ENCODE data around the gene DHX58.

DHX58 gene

GRCh38 chr17:42076797-42077559 lies 35.5 kb downstream of the DHX58 start:
- no peaks in the 10 kb centered on the region for H3K9me3 ChIP-seq (ENCODE audit: control insufficient read depth, insufficient read depth, low read depth, low read length)
- ChIA-PET CTCF (interaction anchor here (0.6 to 3.3 kb wide), 9 partner anchors 9 to 114 kb away, joined by 3 to 9 read pairs (median 4); partner anchors contain the start of genes DNAJC7 and NKIRAS2), POLR2A (no interaction called here)
- no peaks in the 10 kb centered on the region for H3K36me3 ChIP-seq (ENCODE audit: control insufficient read depth in 2 of 2, insufficient read depth in 1 of 2, low read length in 2 of 2)
- no peak overlapping the region for H3K27ac ChIP-seq (ENCODE audit: extremely low read depth, low read depth, low read length)
- no peak for TF ChIP-seq ZSCAN16 (tag by site-specific recombination; IDR thresholded peaks at IDR 0.05)
- TF ChIP-seq ZNF639 (tag by site-specific recombination; IDR thresholded peaks at IDR 0.05): no peak
- TF ChIP-seq ZNF175 (tag by site-specific recombination; IDR thresholded peaks at IDR 0.05): no peak
- peak; percentile 61 for TF ChIP-seq ZNF664 (tag by site-specific recombination; IDR thresholded peaks at IDR 0.05)
- TF ChIP-seq ZNF529 (tag by site-specific recombination; IDR thresholded peaks at IDR 0.05; ENCODE audit: insufficient replicate concordance): no peak
- TF ChIP-seq KLF16 (tag by site-specific recombination; IDR thresholded peaks at IDR 0.05): no peak
- no peak for TF ChIP-seq ZNF621 (tag by site-specific recombination; IDR thresholded peaks at IDR 0.05)
- no peak for TF ChIP-seq ZNF138 (tag by site-specific recombination; IDR thresholded peaks at IDR 0.05; ENCODE audit: borderline replicate concordance)
- 0 out of 2 replicates have a peak, but pooled peaks have one; percentile 35 for TF ChIP-seq ZNF768 (tag by site-specific recombination; IDR thresholded peaks at IDR 0.05)
- no peak for TF ChIP-seq ZNF211 (tag by site-specific recombination; IDR thresholded peaks at IDR 0.05; ENCODE audit: low read depth)
- no peak for TF ChIP-seq ZBTB1 (tag by site-specific recombination; IDR thresholded peaks at IDR 0.05)
- TF ChIP-seq EGR2 (tag by site-specific recombination; IDR thresholded peaks at IDR 0.05; ENCODE audit: low read depth): no peak
- no peak for TF ChIP-seq ZBTB48 (tag by site-specific recombination; IDR thresholded peaks at IDR 0.05)
- TF ChIP-seq MYNN (tag by site-specific recombination; IDR thresholded peaks at IDR 0.05; ENCODE audit: borderline replicate concordance): no peak
- TF ChIP-seq ZNF785 (tag by site-specific recombination; IDR thresholded peaks at IDR 0.05): no peak
- H3K4me3 ChIP-seq (ENCODE audit: low read depth, low read length): no peak overlapping the region
- no peaks in the 10 kb centered on the region for H3K4me1 ChIP-seq (ENCODE audit: control insufficient read depth, insufficient read depth, low read length)

DNA sequence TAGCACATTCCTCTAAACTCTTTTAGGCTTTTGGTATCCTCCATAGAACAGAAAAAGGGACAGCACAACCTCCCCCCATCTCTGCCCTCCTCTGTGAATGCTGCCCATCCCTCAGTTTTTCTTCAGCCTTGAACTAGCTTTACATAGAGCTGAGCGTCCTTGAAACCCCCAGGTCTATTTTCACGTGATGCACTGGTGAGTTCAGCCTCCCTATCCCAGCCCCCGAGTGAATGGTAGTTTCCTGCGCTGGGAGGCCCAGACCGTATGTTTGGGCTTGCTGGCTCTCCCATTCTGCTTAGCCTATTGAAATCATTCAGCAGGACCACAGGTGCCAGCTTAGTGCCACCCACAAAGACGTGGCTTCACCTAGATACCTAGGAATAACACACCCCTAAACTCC lies 36.7 kb downstream of the DHX58 start:
- ChIA-PET POLR2A (interaction anchor here (0.7 kb wide), 1 partner anchor 35 kb away, joined by 6 read pairs; no protein-coding TSS in a partner anchor), CTCF (interaction anchor here (0.6 to 3.3 kb wide), 5 partner anchors 8 to 106 kb away, joined by 3 to 9 read pairs (median 3); partner anchors contain the start of gene DNAJC7)
- Histone ChIP-seq H3K27ac (ENCODE audit: extremely low read depth, low read depth, low read length) (no peak overlapping the region), H3K36me3 (ENCODE audit: control insufficient read depth in 2 of 2, insufficient read depth in 1 of 2, low read length in 2 of 2) (no peaks in the 10 kb centered on the region), H3K4me1 (ENCODE audit: control insufficient read depth, insufficient read depth, low read length) (no peaks in the 10 kb centered on the region), H3K9me3 (ENCODE audit: control insufficient read depth, insufficient read depth, low read depth, low read length) (no peaks in the 10 kb centered on the region), H3K4me3 (ENCODE audit: low read depth, low read length) (no peak overlapping the region)
- no peak for TF ChIP-seq BCL11A (tag by site-specific recombination; IDR thresholded peaks at IDR 0.05; ENCODE audit: low read depth)
- TF ChIP-seq ZNF776 (tag by site-specific recombination; IDR thresholded peaks at IDR 0.05; ENCODE audit: borderline replicate concordance): no peak
- no peak for TF ChIP-seq ZNF174 (tag by site-specific recombination; IDR thresholded peaks at IDR 0.05)
- no peak for TF ChIP-seq ZNF416 (tag by site-specific recombination; IDR thresholded peaks at IDR 0.05)
- no peak for TF ChIP-seq ZNF24 (tag by site-specific recombination; IDR thresholded peaks at IDR 0.05)
- no peak for TF ChIP-seq FEZF1 (tag by site-specific recombination; IDR thresholded peaks at IDR 0.05)
- TF ChIP-seq ZNF214 (tag by site-specific recombination; IDR thresholded peaks at IDR 0.05; ENCODE audit: borderline replicate concordance): no peak
- no peak for TF ChIP-seq ZNF639 (tag by site-specific recombination; IDR thresholded peaks at IDR 0.05)
- no peak for TF ChIP-seq ZBTB48 (tag by site-specific recombination; IDR thresholded peaks at IDR 0.05)
- no peak for TF ChIP-seq ZNF184 (tag by site-specific recombination; IDR thresholded peaks at IDR 0.05)
- TF ChIP-seq ZNF692 (tag by site-specific recombination; IDR thresholded peaks at IDR 0.05): no peak
- TF ChIP-seq ZNF501 (tag by site-specific recombination; IDR thresholded peaks at IDR 0.05): no peak
- no peak for TF ChIP-seq ZSCAN23 (tag by site-specific recombination; IDR thresholded peaks at IDR 0.05)
- no peak for TF ChIP-seq ZNF571 (tag by site-specific recombination; IDR thresholded peaks at IDR 0.05)
- TF ChIP-seq ZNF140 (tag by site-specific recombination; IDR thresholded peaks at IDR 0.05): no peak
- TF ChIP-seq ZNF266 (tag by site-specific recombination; IDR thresholded peaks at IDR 0.05; ENCODE audit: low read depth): no peak
- TF ChIP-seq ZNF311 (tag by site-specific recombination; IDR thresholded peaks at IDR 0.05; ENCODE audit: borderline replicate concordance): no peak
